HG03196 (cell line): ENCODE results near the gene KLF7.

Experiments
- ATAC-seq: cut with Tn5 transposase; IDR thresholded peaks from one replicate; pipeline ENCODE4 v1.9.1; 2021; ENCODE audit not compliant: unreplicated experiment

KLF7 gene

DNA sequence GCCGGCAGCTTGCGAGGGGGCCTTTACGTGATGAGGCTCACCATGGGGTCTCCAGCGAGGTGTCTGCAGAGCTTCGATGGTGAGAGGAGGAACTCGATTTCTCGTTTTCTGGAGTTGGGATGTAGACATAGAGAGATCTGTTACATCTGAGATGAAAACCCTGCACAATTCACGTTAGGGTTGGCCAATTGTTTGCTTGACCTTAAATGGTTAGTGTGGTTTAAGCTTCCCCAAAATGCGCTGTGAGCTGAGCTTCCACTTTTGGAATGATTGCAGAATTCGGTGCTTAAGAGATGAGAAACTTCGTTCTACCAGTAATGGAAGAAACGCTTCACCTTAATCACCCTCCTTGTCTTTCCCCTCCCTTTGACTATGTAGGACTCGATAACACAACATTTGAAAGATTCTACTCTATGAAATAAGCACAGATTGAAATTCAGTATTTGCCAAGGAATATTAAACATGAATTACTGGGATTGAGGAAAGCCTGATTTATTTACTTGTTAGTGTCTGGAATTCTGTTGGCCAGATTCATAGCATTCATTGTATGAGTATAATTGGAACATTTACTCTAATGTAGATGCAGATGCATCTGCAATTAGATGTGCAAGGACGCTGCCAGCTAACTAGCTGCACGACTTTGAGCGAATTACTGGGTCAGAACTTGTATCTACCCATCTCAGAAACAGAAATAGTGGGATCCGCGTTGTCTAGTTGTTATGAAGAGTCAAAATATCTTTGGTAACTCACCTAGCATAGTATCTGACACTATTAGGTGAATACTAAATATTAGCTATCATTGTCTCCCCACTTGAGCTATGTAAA is 1.6 kb upstream of the KLF7 start:
- ATAC-seq: no peak

DNA sequence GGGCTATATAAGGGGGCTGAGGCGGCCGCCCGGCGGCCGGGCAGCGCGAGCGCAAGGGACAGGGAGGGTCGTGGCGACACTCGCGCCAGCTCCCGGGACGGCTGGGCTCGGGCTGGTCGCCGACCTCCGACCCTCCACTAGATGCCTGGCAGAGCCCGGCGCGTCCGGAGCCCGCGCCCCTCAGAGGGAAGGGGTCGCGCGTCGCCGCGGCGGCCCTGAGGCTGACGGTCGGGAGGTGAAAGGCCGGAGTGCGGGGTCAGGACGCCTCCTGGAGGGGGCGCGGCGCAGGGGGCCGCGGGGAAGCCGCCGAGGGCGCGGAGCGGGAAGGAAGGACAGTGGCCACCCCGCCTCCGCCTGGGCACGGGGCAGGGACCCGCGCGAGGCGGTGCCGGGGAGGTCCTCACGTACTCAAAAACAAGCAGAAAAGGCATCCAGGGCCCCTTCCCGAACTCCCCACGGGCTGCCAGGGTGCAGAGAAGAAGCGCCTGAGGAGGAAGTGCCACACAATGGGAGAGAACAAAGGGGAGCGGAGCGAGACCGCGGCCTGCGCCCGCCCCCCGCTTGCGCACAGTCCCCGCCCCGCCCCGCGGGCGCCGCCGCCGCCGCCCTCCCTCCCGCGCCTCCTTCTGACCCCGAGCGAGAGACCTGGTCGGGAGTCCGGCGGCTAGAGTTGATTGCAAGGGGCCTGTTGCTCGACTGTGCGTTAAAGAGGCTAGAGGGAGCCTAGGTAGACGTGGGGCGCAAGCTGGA is 776 bp upstream of the KLF7 start:
- ATAC-seq: peak; percentile 44

DNA sequence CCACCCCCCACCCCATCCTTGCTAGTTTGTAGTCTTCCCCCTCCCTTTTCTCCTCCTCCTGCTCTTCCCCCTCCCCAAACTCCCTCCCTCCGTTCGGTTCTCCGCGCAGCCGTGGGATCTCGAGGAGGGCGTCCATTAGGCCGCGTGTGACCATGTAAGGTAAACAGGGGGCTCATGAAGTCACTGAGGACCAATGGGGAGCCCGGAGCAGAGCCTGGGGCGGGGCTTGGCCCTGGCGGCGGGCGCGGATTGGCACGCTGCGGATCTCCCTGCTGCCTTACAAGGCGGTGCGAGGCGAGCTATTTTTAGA is 246 bp upstream of the KLF7 start:
- ATAC-seq: peak; percentile 97

DNA sequence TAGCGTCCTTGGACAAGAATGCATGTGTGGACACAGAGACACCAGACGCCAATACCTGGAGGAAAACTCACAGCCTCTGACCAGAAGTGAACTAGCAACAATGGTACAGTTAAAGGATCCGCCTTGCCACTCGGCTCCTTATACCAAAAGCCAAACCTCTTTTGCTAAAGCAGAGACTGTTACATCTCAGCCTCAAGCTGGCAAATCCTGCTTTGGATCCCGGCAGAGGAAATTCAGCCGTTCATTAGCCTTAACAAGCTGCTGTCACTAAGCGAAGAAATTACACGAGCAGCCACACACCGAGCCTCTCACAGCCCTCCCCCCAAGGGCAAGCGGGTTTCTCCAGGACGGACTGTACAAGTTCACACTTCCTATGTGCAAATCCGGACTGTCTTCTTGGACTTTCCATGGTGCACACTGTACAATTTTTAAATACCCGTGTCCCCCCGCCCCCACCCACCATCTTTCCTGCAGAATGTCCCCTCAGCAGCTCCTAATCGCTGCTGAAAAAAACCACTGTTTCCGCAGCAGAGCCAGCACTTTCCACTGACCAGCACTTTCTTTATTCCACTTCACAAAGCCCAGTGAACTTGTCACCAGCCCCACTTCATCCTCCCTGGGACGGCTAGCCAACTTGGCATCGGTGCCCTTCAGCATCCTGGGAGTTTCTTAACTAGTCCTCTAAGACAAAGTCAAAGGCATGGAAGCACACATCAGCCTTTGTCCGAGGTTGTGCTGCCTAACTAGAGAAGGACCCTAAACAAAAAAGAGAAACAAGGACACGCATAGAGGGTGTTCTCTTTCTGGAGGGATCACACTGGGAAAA is 1.5 kb downstream of the KLF7 start:
- no peak for ATAC-seq

DNA sequence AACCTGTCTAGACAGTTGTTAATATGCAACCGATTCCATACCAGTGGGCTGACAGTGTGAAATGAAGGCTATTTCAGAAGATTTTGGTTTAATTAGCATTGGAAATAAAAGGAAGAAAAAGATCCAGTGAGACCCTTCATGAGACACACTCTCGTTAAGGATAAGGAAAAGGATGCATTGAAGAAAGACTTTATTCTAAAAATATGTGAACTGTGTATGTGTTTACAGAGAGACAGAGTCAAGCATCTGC is 2.1 kb downstream of the KLF7 start:
- ATAC-seq: no peak

DNA sequence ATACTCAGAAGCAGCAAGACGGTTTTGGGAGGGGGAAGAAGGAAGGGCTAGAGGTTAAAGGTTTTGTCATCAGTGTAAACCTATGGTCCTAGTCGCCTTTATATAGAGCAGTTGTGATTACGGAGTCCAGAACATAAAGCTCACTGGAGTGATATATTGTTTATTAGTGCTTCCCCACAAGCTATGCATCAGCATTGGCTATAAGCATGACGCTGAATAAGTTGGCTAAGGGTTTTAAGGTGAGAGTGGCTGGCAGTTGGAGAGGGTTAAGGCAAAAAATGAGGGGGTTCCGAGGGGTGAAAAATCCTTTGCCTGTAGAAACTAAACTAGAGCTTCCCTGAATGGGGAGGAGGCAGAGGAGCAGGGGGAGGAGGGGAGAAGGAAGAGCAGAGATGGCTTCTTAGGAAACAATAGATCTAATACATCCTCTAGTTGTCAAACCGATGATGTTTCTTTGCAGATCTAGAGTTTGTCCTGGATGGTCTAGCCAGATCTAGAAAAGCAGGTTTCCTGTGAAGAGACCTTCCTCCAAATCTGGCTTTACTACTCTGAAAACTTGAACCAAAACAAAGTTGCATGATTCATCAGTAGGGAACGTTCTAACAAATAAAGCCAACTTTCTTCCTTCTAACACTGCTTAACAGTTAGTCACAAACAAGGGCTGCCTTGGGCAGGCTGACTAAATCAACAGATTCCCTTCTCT is 2.5 kb downstream of the KLF7 start:
- no peak for ATAC-seq

DNA sequence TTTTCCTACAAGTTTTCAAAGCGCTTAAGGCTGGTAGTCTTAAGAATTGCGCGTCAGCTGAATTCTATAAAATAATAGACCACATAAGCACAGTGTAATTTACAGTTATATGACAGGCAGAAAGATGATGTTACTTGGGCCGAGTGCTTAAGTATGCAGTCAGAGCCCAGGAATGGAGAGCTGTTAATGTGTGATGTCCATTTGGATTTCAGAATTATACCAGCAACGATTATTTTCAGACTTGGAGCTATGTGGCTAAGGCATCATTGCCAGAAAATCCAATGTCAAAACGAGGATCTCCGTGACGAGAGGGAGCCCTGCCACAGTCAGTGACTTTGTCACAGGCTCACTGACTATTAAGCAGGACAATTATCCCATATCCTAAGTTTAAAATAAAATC is 3.4 kb downstream of the KLF7 start:
- ATAC-seq: no peak

DNA sequence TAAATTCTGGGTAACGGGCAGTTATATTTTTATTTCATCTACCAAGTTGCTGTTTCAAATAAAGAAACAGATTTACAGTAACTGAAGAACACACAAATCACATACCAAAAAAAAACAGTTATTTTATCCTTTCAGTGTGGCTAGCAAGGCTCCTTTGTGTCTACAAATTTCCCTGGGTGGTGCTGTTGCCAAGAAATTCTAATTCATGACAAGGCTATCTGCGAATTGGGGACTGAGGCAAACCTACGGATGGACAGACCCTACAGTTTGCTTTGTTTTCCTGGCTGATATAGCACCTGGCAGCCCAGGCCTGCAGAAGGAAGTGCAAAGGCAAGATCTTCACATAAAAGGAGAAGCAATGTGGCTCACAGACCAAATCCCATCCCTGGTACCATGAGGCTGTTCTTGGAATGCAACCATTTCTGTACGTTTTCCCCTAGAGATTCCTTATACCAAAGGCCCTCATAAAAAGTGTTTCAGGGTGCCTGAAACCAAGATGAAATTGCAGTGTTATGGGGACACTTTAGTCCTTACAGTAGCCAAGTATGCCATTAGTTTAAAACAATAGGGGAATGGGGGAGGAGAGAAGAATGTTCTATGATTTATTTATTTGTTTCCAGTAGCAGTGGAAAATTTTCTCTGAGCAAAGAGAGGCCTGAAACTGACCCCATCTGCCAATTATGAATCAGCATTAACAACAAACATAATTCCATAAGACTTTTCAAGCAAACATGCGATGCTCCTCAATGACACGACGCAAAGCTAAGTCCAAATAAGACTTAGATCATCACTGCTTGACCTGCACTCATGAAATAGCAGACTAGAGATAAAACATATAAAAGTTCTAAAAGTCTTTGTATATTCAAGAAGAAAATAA is 4.3 kb downstream of the KLF7 start:
- no peak for ATAC-seq

DNA sequence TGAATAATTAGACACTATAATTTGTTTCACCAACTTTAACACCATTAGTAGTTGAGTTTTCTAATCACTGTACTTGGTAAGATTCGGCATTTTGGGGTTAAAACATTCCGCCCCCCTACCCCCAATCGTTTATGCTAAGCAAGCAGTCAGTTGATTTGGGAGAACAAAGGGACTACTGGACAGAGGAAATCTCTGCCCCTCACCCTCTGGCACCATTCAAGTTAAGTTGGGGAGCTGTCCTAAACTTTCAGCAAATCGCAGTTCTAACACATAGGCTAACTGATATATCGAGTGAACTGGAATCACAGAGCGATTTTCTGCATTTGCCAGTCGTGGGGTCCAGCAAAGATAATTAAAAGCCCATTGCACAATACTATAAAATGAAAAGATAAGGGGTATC is 5.6 kb downstream of the KLF7 start:
- no peak for ATAC-seq

DNA sequence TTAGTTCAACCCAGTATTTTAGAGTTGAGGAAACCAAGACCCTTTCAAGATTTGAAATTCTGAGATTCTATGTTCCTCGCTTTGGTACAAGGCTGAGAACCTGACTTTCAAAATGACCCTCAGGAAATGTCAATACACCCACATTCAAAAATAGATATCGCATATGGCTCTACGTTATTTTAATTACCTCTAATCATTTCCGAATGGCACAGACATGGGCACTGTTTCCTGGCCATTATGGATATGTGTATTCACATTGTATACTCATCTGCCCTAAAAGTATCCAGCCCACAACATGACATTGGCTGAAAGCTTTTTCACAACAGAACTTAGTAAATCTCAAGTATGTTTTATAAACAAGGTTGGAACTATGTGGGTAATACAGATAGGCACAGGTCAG is 6.7 kb downstream of the KLF7 start:
- ATAC-seq: no peak

DNA sequence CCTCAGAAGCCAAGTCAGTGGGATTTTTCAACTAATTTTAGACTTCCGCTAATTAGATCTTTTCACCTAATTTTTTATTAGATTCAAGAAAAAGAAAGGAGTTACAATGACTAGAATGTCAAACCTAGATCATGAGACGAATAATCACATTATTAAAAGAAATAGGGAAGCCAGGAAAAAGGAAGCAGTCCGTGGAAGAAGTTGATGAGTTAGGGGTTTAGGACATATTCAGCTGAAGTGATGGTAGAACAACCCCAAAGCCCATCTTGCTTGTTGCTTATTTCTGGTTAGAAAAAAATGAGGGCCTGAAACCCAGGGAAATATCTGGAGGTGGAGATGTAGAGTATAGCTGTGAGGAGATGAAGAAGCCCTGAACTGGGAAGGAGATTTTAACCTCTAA is 8.0 kb downstream of the KLF7 start:
- ATAC-seq: no peak

DNA sequence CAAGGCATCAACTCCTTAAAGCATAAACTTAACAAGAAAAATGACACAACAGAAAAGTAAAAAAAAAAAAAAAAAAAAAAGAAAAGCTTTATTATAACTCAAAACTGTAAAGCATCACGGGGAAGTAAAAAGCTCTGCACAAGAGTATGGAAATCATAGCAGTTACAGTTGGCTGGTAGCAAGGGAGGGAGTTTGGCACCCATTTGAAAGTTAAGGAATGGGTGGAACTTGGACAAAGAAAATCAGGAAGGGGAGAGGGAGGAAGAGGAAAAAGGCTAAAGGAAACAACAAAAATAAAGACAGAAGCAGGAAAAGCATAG is 8.6 kb downstream of the KLF7 start:
- no peak for ATAC-seq

DNA sequence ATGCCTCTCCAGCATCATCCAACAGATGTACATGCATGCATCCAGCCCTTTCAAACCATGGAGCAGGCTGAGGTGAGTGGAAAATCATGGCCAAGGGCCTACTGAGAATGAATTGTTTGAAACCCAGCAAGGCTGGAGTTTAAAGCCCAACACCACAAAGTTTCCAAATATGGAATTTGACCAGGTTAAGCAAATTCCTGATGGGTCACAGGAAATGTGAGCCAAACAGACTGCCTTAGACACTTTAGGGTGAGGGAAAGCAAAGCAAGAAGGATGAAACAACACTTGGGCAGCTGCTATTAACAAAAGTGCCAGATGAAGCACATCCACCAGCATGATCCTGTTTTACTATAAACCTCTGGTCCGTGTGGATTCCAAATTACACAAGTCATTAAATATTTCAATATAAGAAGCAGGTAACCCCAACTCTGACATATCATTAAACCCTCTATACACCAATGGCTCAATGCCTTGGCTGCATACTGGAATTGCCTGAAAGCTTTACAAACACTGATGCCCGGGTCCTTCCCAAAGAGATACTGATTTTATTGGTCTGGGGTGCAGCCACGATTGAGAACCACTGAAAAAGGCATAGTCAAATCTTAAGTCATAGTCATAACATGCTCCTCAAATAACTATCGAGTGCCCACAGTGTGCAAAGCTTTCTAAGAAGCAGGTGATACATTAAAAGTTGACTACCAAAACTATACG is 9.1 kb downstream of the KLF7 start:
- ATAC-seq: no peak

DNA sequence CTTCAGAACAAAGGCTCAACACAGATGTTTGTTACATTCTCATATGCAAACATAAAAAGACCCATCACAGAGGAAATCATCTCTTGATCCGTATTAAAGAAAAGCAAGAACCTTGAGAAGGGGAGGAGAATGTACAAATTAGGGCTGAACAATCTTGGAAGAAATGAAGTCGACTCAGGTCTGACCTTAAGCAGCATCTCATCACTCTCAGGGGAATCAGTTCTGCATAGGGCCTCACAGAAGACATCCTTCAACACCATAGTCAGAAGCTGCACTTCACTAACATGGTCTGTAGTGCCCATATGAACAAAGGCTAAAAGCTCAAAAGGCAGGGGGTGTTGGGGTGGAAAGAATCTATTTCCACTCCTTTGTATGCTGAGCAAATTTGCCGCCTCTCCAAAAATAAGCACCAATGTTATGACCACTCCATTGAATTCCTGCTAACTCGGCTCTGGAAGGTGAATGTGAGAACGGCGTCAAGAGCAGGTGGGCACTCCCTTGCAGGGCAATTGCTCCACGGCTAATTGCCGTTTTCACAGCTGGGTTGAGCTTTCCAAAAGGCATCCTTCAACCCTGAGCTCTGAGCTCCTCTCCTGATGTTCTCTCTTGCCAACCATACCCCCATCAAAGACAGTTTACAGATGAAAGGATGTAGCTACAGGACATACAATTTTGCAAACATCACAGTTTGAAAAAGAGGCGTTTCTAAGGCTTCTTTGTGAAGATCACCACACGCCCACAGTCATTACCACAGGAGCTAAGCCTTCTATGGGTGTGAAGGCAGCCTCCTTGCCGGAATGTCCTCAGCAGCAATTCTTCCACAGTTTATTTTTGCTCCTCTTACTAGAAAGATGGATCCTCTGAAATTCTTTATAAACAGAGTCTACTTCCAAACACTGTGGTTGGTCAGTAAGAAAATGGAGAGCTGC is 10.0 kb downstream of the KLF7 start:
- ATAC-seq: no peak

DNA sequence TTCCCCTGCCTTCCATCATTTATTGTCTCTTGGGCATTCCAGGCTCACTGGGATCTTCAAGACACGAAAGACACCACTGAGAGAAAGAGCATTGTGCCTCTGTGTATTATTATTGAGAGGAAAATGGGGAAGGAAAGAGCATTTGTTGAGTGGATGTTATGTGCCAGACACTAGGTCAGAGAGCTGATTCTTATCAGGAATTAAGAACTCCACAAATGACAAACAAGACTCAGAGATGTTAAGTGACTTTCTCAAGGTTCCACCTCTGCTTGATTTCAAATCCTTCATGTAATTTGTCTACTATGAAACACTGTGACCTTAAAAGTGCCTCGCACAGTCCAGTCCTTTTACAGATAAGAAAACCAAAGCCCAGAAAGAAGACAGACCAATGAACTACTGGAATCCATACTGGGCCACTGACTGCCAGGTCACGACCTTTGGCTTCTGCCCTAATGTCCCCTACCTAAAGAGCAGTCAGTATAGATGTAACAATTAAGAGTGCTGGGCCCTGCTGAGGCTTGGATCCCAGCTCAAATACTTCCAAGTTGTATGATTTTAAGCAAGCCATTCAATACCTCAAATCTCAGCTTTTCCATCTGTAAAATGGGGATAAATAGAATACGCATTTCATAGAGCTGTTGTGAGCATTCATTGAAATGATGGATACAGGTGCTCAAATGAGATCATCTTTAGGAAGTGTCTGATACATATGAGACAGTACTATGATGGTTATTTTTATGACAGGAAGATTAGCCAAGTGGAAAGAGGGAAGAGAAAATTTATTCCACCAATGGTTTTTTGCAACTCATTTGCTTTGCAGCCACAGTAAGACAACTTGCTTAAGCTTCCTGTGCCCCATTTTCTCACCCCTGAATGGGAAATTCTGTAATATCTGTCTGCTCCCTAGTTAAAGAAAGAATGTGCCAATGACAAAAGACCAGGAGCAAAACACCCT is 10.9 kb downstream of the KLF7 start:
- ATAC-seq: no peak

DNA sequence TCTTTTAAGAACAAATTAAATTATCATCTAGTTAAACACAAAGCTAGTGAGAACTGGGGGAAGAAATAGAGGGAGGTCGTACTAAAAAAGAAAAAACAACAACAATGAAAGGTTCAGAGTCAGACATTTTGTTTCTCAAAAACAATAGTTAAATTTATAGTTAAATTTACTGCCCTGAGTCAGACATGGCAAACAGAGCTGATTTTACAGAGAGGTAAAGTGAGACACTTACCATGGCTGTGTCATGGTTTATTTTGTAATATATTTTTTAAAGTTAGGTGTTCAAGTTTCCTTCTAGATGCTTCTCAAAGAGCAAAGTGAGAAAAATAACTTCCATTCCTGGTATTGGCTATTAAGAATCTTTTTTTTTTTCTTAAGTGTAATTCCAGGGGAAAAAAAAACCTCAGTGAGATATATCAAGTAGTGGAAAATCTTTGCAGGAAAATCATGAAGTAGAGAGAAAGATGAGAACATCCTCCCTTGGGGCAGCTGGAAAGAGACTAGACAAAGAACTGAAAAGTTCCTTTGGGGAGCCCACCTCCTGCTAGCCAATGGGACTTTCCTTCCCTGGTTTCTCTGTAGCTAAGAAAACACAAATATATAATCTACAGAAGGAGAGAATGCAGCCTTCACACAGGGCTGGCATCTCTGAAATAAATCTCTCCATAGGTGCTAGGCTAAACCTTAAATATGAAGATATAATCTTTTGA is 12.3 kb downstream of the KLF7 start:
- ATAC-seq: no peak

DNA sequence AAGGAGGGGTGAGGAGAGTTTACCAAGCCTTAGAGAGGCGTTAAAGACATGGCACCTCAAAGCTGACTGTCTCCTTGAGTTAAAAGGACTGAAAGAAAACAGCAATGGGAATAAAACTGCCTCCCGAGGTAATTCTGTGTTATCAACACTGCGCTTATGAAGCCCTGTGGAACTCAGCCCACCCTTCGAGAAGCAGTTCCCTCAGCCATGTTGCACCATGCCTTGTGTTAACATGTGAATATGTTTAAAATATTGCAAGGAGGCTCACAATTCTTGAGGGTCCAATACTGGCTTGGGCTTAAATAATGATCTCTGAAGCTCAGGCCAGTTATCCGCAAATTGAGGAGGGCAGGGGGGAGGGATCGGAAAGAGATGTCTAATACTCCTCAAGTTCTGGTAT is 14.7 kb downstream of the KLF7 start:
- no peak for ATAC-seq
